HUES48 (cell line): ENCODE data around the gene RAB27B.

ENCODE experiments used
- H3K27ac ChIP-seq: one replicate; pipeline ENCODE4 v1.7.0; 2013; ENCODE audit warnings: low read depth, low read length, inconsistent platforms
- H3K27me3 ChIP-seq: 2 replicates; pipeline ENCODE4 v1.6.1; 2013; ENCODE audit warnings: mild to moderate bottlenecking, low read length; ENCODE audit not compliant: control insufficient read depth, insufficient read depth
- H3K36me3 ChIP-seq: 2 replicates; pipeline ENCODE4 v1.6.1; 2013; ENCODE audit warnings: low read length; ENCODE audit not compliant: control insufficient read depth, insufficient read depth
- H3K4me1 ChIP-seq: 2 replicates; pipeline ENCODE4 v1.6.1; 2013; ENCODE audit warnings: mild to moderate bottlenecking, low read length; ENCODE audit not compliant: control insufficient read depth, insufficient read depth
- H3K4me3 ChIP-seq: 2 replicates; pipeline ENCODE4 v1.5.1; 2013; ENCODE audit warnings: mild to moderate bottlenecking, low read depth, low read length
- H3K9ac ChIP-seq: 2 replicates; pipeline ENCODE4 v1.6.1; 2013; ENCODE audit warnings: mild to moderate bottlenecking, low read depth, low read length, moderate library complexity
- H3K9me3 ChIP-seq: 2 replicates; pipeline ENCODE4 v1.6.1; 2013; ENCODE audit warnings: low read length; ENCODE audit not compliant: control insufficient read depth, insufficient read depth

RAB27B gene

DNA sequence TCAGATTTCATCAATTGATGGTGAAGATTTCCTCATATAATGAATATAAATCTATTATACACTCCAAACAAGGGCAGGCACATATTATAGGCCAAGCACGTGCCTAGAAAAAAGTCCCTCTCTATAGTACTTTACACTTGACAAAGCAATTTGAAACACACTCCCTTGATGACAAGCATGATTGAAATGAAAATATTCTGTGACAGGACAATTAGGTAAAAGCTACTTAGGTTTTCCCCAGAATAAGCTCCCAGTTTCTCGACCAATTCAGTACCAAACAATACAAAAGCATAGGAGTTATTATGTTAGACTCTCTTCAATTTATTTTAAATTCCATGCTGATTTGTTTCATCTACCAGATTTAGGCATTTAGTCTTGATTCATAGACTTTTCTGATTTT lies 83.3 kb downstream of the RAB27B start:
- no peaks in the 10 kb centered on the region for H3K27me3 ChIP-seq

DNA sequence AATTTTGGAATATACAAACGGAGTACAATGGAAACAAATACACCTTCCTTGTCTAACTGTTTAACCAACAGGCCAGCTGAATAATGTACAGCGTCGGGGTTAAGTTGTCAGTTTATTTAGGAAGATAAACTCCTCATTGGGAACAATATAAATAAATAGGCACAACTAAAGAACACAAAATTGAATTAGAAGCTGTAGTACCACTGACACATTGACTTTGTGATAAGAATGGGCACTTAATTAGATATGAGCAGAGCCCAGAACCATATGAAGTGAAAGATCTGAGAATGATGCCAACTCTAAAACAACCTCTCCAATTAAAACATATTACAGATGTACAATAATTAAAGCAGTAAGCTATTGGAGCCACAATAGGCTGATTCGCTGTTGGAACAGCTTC lies 86.5 kb downstream of the RAB27B start:
- Histone ChIP-seq H3K27ac (no peak overlapping the region), H3K27me3 (no peaks in the 10 kb centered on the region), H3K4me3 (no peak overlapping the region), H3K9ac (no peak overlapping the region), H3K36me3 (no peaks in the 10 kb centered on the region), H3K4me1 (no peaks in the 10 kb centered on the region), H3K9me3 (no peaks in the 10 kb centered on the region)

More for the DNA sequence above, 83.3 kb downstream of the RAB27B start:
- no peak overlapping the region for H3K27ac ChIP-seq
- no peaks in the 10 kb centered on the region for H3K4me1 ChIP-seq
- no peak overlapping the region for H3K4me3 ChIP-seq
- no peaks in the 10 kb centered on the region for H3K36me3 ChIP-seq
- H3K9me3 ChIP-seq: no peaks in the 10 kb centered on the region
- no peak overlapping the region for H3K9ac ChIP-seq

DNA sequence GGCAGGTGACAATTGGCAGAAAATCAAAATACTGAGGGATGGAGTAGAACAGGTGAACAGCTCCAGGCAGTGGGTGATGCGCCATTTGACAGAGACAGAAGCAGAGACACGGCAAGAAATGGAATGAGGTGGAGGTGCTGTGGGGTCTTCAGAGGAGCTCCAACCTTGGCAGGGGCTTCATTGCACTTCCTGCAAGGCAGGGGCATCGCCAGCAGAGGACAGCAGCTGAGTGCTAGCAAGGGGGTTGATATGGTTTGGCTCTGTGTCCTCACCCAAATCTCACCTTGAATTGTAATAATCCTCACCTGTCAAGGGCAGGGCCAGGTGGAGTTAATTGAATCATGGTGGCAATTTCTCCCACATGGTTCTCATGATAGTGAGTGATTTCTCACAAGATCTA lies 88.2 kb downstream of the RAB27B start:
- Histone ChIP-seq H3K4me3 (no peak overlapping the region), H3K27me3 (no peaks in the 10 kb centered on the region), H3K36me3 (no peaks in the 10 kb centered on the region), H3K9ac (no peak overlapping the region), H3K9me3 (no peaks in the 10 kb centered on the region), H3K4me1 (no peaks in the 10 kb centered on the region), H3K27ac (no peak overlapping the region)

DNA sequence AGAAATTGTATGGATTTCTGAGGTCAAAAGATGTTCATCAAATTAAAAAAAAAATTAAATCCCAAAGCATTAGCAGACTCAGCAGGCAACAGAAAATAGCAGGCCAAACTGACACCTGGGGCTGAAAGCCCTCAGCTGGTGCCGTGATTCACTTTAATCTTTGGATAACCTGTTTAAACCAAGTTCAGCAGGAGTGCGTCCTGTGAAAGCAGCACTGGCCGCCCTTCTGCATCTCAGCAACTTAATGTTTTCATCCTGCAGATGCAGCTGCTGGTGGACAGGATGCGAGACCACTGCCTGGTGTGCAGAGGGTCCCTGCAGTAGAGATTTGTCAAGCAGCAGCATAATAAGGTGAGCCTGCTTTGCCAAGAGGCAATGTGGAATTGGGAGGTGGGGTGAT lies 89.8 kb downstream of the RAB27B start:
- no peaks in the 10 kb centered on the region for H3K36me3 ChIP-seq
- H3K4me3 ChIP-seq: no peak overlapping the region
- no peaks in the 10 kb centered on the region for H3K4me1 ChIP-seq
- H3K9ac ChIP-seq: no peak overlapping the region
- no peaks in the 10 kb centered on the region for H3K9me3 ChIP-seq
- no peak overlapping the region for H3K27ac ChIP-seq
- no peaks in the 10 kb centered on the region for H3K27me3 ChIP-seq

DNA sequence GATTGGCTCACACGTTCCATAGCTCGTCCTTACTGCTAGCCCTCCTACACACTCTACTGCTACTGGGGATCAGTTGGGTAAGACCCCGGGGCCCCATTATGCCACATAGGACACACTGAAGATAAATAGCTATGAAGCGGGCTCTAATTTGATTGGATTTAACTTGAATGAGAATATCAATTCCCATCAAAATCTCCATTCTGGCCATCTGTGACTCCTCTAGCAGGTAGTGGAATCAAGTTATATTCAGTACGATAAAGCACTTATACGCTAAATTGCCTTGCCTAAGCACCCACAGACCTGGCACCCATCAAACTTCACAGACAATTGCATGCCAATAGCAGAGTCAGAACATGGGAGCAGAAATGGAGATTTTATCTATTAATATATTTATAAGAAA lies 91.1 kb downstream of the RAB27B start:
- H3K27ac ChIP-seq: no peak overlapping the region
- H3K27me3 ChIP-seq: no peaks in the 10 kb centered on the region

DNA sequence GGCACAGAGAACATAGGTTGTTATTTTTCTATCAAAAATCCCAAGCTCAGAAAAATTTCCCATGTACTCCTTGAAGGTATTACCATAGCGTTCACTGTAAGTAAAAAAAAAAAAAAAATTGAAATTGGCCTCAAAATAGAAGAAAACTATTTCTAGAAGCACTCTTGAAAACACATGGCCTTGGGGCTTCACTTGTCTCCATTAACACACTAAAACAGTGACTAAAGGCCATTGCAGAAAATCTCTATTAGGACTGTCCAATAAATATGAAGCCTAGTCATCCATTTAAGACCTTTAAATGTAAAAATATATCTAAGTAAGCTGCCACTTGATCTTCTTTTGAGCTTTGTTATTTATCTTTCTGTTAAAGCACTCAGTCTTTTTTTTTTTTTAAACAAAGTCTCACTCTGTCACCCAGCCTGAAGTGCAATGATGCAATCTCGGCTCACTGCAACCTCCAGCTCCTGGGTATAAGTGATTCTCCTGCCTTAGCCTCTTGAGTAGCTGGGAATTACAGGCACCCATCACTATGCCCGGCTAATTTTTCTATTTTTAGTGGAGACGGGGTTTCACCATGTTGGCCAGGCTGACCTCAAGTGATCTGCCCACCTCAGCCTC lies 95.2 kb downstream of the RAB27B start:
- Histone ChIP-seq H3K4me1 (no peaks in the 10 kb centered on the region), H3K36me3 (no peaks in the 10 kb centered on the region), H3K27me3 (no peaks in the 10 kb centered on the region), H3K4me3 (no peak overlapping the region), H3K9me3 (no peaks in the 10 kb centered on the region), H3K9ac (no peak overlapping the region), H3K27ac (no peak overlapping the region)

More for the DNA sequence above, 91.1 kb downstream of the RAB27B start:
- Histone ChIP-seq H3K4me3 (no peak overlapping the region), H3K4me1 (no peaks in the 10 kb centered on the region), H3K36me3 (no peaks in the 10 kb centered on the region), H3K9me3 (no peaks in the 10 kb centered on the region), H3K9ac (no peak overlapping the region)

DNA sequence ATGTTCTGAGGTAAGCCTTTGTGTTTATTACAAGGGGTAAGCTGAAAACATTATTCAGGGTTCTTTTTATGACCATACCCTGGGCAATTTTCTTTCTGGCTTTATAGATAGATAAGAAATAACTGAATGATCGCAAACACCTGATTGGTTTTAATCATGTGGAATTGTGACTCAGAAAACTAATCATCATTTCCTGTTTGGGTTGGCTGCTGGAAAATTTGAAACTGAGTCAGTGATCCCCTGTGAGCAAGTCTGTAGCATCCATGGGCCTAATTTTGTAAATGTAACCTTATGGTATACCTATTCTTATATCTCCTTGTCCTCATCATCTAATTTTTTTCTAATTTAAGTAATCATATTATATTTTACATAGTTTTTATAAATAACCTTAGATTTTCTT lies 96.7 kb downstream of the RAB27B start:
- H3K27ac ChIP-seq: no peak overlapping the region
- no peaks in the 10 kb centered on the region for H3K36me3 ChIP-seq
- H3K9me3 ChIP-seq: no peaks in the 10 kb centered on the region
- no peak overlapping the region for H3K4me3 ChIP-seq
- no peaks in the 10 kb centered on the region for H3K27me3 ChIP-seq
- no peak overlapping the region for H3K9ac ChIP-seq
- no peaks in the 10 kb centered on the region for H3K4me1 ChIP-seq

DNA sequence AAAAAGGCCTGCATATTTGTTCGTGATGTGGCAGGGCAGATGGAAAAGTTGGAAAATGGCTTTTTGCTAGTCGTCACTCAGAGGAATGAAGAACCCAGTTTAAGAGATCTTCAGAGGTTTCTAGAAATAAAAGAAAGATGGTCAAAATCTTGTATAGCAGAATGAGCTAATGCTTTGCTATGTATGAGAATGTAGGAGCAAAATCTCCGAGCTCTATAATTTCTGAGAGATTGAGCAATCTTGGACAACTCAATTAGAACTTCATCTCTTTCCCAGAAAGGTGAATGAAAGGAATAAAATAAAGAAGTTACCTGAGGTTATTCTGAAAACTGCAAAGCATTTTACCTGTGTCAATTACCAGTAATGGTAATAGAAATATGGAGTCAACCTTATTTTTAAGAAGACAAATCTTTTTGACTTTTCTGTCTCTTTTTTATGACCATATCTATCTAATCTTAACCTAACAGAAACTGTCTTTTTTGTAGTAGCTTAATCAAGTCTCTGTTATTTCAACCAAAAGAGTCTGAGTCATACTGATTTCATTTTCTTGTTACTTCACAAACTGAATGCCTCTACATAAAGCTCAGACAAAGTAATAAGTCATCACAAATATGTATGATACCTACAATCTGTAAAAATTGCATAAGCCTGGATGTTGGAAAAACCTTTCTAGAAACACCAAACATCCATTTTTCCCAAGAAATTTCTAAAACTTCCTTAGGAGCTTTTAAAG lies 98.5 kb downstream of the RAB27B start:
- H3K27ac ChIP-seq: no peak overlapping the region

DNA sequence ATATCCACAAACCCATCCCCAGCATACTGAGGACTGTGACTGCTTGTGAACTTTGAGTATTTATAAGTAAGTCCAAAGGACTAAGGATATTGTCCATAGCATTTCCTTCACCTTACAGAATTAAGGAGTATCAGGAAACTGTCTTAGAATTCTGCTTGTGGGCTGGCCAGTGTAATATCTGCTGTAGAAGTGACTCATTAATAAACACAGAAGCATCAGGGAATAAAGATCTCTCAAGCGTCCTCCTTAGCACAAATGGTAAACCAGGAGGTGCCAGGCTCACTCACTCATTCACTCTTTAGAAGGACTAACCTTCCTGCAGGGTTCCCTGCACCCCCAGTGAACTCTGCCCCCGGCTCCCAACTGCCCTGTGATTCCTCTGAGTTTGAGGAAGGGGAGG lies 100.0 kb downstream of the RAB27B start:
- no peak overlapping the region for H3K27ac ChIP-seq
- H3K4me3 ChIP-seq: no peak overlapping the region
- H3K9me3 ChIP-seq: no peaks in the 10 kb centered on the region
- no peaks in the 10 kb centered on the region for H3K4me1 ChIP-seq
- H3K36me3 ChIP-seq: no peaks in the 10 kb centered on the region
- no peak overlapping the region for H3K9ac ChIP-seq
- H3K27me3 ChIP-seq: no peaks in the 10 kb centered on the region

More for the DNA sequence above, 98.5 kb downstream of the RAB27B start:
- Histone ChIP-seq H3K4me3 (no peak overlapping the region), H3K27me3 (no peaks in the 10 kb centered on the region), H3K9ac (no peak overlapping the region), H3K4me1 (no peaks in the 10 kb centered on the region), H3K36me3 (no peaks in the 10 kb centered on the region), H3K9me3 (no peaks in the 10 kb centered on the region)

DNA sequence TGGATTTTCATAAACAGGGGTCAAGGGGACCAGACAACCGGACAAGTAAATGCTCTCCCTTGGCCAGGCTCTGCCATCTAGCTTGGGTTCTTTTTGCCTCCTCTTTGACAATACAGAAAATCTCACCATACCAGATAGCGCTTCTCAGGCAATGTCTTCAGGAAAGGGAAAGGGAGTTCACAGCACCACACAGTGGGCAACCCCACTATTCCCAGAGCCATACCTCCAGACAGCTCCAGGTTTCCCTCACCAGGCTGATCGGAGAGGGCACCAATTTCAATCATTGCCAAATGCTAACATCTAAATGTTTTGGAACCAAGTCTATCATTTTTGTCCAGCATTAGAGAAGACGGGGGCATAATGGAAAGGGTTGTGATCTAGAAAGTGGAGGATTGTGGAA lies 102.9 kb downstream of the RAB27B start:
- Histone ChIP-seq H3K27me3 (no peaks in the 10 kb centered on the region), H3K36me3 (no peaks in the 10 kb centered on the region), H3K4me3 (no peak overlapping the region), H3K4me1 (no peaks in the 10 kb centered on the region), H3K27ac (no peak overlapping the region), H3K9ac (no peak overlapping the region), H3K9me3 (no peaks in the 10 kb centered on the region)

DNA sequence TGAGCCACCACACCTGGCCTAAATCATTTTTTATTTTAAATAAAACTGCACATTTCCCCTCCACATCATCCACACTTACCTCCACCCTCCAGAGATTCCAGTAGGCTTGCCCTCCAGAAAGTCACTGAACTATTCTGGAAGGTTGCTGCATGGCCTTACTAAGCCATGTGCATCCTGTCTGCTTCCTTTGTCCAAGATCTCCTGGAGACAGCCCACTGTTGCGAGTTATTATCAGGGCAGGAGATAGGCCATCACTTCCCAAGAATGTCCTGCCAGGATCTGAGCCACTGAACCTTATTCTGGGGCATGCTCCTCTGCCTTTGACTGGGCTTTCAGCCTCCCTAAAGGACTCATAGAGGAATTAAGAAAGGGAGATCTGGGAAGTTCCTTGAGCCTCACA lies 104.2 kb downstream of the RAB27B start:
- Histone ChIP-seq H3K36me3 (no peaks in the 10 kb centered on the region), H3K9me3 (no peaks in the 10 kb centered on the region), H3K9ac (no peak overlapping the region), H3K4me3 (no peak overlapping the region), H3K4me1 (no peaks in the 10 kb centered on the region), H3K27ac (no peak overlapping the region), H3K27me3 (no peaks in the 10 kb centered on the region)
